ENCODE measurements around the gene COL9A2.
A peak's percentile ranks its signal among the peaks of the same experiment; 100 is the strongest.

COL9A2 gene

DNA sequence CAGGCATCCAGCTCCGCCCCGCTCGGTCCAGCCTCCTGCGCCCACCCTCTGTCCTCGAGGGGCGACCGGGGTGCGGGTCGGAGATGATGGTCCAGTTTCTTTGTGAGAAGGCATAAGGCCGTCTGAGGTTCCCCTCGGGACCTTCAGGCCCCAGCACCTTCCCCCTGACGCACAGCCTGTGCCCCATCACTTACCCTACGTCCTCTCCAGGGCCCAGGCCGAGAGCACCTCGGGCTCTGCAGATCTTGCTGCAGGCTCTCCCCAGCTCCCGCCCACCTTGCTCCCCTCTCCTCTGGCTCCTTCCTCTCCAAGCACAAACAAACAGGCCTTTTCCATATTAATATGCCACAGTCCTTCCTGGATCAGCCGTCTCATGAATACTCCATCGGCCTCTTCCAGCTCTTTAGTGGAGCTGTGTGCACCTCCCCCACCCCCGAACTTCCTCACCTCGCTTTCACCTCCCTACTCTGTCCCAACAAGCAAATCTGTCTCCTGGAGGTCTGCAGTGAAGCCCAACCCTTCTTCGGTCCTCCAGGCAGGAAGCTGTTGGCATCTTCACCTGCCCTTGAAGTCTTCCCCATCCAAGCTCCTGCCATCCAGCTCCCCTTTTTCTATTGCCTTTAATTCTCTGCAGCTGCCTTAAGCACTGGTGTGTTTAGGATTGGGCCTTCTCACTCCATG is 448 bp upstream of the COL9A2 start:
- intact Hi-C loops (cut with DNase I; ENCODE audit: low total_unique reads), result loop anchor here (5.0 kb wide), 1 partner anchor 165 kb away; no protein-coding TSS in a partner anchor

DNA sequence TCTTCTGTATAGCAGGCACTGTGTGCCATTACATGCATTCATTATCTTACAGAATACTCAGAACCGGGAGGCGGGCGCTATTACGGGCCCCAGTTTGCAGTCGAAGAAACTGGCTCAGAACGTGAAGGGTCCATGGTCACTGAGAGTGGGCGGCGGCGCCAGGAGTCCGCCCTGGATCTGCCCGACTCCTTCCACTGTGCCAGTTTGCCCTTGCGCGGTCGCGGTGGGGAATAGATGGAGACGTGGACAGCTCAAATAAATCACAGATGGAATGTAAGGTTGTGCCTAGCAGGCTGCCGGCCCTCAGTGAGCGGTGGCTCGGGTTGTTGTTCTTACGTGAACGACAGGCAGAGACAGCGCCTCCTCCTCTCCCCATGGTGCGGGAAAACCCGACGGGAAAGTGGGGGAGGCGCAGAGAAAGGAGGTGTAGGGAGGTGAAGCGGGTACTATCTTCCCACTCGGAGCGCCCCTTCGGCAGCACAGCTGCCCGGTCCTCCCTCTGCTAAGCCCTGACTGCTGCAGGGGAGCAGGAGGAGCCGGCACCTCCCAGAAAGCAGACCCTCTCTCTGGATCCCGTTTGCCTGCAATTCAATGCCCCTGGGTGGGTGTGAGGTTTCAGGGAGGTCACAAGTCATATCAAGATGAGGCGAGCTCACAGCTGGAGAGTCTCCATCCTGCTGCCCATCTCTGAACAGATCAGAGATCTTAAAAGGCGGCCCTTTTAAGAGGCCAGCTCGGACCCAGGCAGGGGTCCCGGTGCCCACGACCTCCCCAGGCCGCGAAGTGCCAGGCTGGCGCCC is 1.1 kb downstream of the COL9A2 start:
- intact Hi-C loops (cut with DNase I; ENCODE audit: low total_unique reads), result loop anchor here (5.0 kb wide), 1 partner anchor 164 kb away; no protein-coding TSS in a partner anchor
- TF ChIP-seq, protein P1, sequence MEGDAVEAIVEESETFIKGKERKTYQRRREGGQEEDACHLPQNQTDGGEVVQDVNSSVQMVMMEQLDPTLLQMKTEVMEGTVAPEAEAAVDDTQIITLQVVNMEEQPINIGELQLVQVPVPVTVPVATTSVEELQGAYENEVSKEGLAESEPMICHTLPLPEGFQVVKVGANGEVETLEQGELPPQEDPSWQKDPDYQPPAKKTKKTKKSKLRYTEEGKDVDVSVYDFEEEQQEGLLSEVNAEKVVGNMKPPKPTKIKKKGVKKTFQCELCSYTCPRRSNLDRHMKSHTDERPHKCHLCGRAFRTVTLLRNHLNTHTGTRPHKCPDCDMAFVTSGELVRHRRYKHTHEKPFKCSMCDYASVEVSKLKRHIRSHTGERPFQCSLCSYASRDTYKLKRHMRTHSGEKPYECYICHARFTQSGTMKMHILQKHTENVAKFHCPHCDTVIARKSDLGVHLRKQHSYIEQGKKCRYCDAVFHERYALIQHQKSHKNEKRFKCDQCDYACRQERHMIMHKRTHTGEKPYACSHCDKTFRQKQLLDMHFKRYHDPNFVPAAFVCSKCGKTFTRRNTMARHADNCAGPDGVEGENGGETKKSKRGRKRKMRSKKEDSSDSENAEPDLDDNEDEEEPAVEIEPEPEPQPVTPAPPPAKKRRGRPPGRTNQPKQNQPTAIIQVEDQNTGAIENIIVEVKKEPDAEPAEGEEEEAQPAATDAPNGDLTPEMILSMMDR (IDR thresholded peaks at IDR 0.05), result no peak
- no peaks in the 10 kb centered on the region for H3K9me3 ChIP-seq
- H3K36me3 ChIP-seq, result no peaks in the 10 kb centered on the region
- peaks cover 0 to 29% (median 24%) of the 10 kb centered on the region in 4 donors for H3K4me1 ChIP-seq
- peak overlapping the region; percentile 47 to 56 for H3K4me3 ChIP-seq
- peaks cover 0 to 15% of the 10 kb centered on the region in 2 donors for H3K27me3 ChIP-seq
- H3K27ac ChIP-seq, result peak overlapping the region; percentile 41 to 50
- no peak for DNase-seq

More for the DNA sequence above, 448 bp upstream of the COL9A2 start:
- Histone ChIP-seq H3K36me3 (no peaks in the 10 kb centered on the region), H3K9me3 (no peaks in the 10 kb centered on the region), H3K4me3 (peak overlapping the region; percentile 47 to 56), H3K4me1 (peaks cover 0 to 29% (median 24%) of the 10 kb centered on the region in 4 donors), H3K27me3 (peaks cover 0 to 15% of the 10 kb centered on the region in 2 donors), H3K27ac (no peak overlapping the region)
- TF ChIP-seq, protein P1 (IDR thresholded peaks at IDR 0.05), result no peak
- no peak for DNase-seq

DNA sequence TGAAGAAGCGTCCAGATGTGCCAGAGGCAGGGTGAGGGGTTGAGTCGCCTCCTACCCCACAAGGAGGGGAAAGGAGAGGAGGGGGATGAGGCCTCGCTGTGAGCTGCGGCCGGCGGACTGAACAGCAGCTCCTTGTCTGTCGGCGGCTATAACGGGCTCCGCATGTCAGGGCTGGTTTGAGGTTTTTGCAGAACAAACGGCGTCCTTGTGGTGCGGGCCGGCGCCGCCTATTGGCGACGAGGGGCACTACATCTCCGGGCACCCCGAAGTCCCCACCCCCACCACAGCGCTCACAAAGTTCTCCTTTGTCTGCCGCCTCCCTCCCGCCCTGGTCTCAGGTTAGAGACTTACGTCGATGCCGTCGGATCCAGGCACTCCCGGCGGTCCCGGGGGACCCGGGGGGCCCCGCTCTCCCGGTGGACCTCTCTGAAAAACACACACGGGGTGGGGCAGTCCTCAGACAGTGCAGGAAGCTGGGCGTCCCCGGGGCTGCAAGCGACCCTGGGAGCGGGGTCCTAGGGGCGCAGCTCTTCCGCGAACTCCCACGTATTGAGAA is 1.8 kb downstream of the COL9A2 start:
- Histone ChIP-seq H3K36me3 (no peaks in the 10 kb centered on the region), H3K27ac (peak overlapping the region; percentile 41 to 50), H3K9me3 (no peaks in the 10 kb centered on the region), H3K4me1 (peaks cover 0 to 29% (median 24%) of the 10 kb centered on the region in 4 donors), H3K27me3 (peaks cover 0 to 15% of the 10 kb centered on the region in 2 donors), H3K4me3 (peak overlapping the region; percentile 47 to 56)
- intact Hi-C loops (cut with DNase I; ENCODE audit: low total_unique reads), result loop anchor here (5.0 kb wide), 1 partner anchor 163 kb away; no protein-coding TSS in a partner anchor
- TF ChIP-seq, protein P1 (IDR thresholded peaks at IDR 0.05), result peak; percentile 95
- DNase-seq, result peak; percentile 78 to 92

DNA sequence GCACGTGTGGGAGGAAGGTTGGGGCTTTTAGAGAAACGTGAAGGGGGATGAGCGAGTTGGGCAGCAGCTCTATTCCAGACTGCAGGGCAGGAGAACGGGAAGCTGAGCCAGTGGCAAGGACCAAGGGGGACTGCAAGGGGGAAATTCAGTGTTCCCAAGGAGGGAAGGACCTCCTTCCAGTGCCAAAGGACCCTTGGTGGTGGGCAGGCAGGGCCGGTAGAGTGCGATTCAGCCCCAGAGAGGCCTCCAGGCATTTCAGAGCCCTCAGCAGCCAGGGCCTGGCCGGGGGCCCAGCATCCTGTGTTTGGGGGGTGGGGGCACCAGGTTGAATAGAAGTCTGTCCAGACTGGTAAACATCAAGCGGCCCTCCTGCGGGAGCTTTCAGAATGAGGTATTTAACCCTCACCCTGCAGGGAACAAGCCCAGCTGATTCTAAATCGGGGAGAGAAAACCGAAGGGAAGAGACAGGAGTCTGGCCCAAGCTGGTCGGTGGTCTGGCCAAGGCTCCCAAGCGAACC is 2.3 kb downstream of the COL9A2 start:
- TF ChIP-seq, protein P1 (IDR thresholded peaks at IDR 0.05), result no peak
- intact Hi-C loops (cut with DNase I; ENCODE audit: low total_unique reads), result loop anchor here (5.0 kb wide), 1 partner anchor 162 kb away; no protein-coding TSS in a partner anchor
- Histone ChIP-seq H3K4me3 (peak overlapping the region; percentile 47 to 56), H3K36me3 (no peaks in the 10 kb centered on the region), H3K27me3 (peaks cover 0 to 15% of the 10 kb centered on the region in 2 donors), H3K27ac (peak overlapping the region; percentile 41 to 50), H3K4me1 (peaks cover 0 to 31% (median 24%) of the 10 kb centered on the region in 4 donors), H3K9me3 (no peaks in the 10 kb centered on the region)
- DNase-seq, result no peak

DNA sequence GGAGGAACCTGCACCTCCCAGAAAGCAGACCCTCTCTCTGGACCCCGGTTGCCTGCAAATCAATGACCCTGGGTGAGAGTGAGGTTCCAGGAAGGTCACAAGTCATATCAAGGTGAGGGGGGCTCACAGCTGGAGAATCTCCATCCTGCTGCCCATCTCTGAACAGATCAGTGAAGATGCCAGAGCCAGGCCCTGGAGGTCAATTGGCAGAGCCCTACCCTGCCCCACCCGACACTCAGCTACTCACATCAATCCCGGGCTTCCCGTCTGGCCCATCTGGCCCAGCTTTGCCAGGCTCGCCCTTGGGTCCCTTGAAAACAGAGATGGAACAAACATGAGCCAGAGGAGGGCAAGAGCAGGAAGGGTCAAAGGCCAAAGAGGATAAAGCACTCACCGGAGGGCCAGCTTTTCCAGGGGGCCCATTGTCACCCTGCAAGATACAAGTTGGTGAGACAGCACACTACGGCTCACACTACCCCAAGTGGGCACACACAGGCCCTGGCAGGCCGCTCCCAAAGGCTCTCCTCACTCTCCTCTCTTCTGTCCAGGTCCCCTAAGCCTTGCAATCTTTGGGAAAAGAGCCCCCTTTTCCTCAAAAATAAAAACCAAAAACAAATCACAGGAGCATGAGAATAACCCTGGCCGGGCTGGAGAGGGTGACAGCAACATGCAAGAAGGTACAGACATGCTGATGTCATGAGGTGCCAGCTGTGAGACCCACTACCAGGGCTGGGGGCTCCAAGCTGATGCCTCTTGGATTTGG is 2.9 kb downstream of the COL9A2 start:
- Histone ChIP-seq H3K4me3 (no peak overlapping the region), H3K9me3 (no peaks in the 10 kb centered on the region), H3K36me3 (no peaks in the 10 kb centered on the region), H3K4me1 (peaks cover 0 to 35% (median 27%) of the 10 kb centered on the region in 4 donors), H3K27me3 (peaks cover 0 to 15% of the 10 kb centered on the region in 2 donors), H3K27ac (no peak overlapping the region)
- TF ChIP-seq, protein P1 (IDR thresholded peaks at IDR 0.05), result no peak
- intact Hi-C loops (cut with DNase I; ENCODE audit: low total_unique reads), result no loop called here
- no peak for DNase-seq

All from tibial artery (tissue), 4 donors.